HEK293T (cell line): Measurements from ENCODE around the gene ITGA11.

ENCODE experiments used
- BHLHE40 ChIP-seq: fragments of 450-650 bp; IDR thresholded peaks from 2 replicates; pipeline ENCODE4 v1.6.1; 2016; ENCODE audit warnings: mild to moderate bottlenecking, moderate library complexity, borderline replicate concordance
- CTBP1 ChIP-seq: fragments of 450-650 bp; IDR thresholded peaks from 2 replicates; pipeline ENCODE4 v1.6.1; 2016; ENCODE audit warnings: borderline replicate concordance
- ELF4 ChIP-seq: fragments of 450-650 bp; IDR thresholded peaks from 2 replicates; pipeline ENCODE4 v1.6.1; 2017; ENCODE audit warnings: antibody characterized with exemption
- FOXK2 ChIP-seq: fragments of 450-650 bp; IDR thresholded peaks from 2 replicates; pipeline ENCODE4 v1.6.1; 2016; ENCODE audit warnings: mild to moderate bottlenecking
- FOXM1 ChIP-seq: fragments of 450-650 bp; IDR thresholded peaks from 2 replicates; pipeline ENCODE4 v1.6.1; 2017; ENCODE audit warnings: mild to moderate bottlenecking, borderline replicate concordance
- HDGF ChIP-seq: fragments of 450-650 bp; IDR thresholded peaks from 2 replicates; pipeline ENCODE4 v1.6.1; 2017; ENCODE audit warnings: antibody characterized with exemption, borderline replicate concordance
- LEF1 ChIP-seq: fragments of 450-650 bp; IDR thresholded peaks from 2 replicates; pipeline ENCODE4 v1.6.1; 2017; ENCODE audit warnings: mild to moderate bottlenecking, borderline replicate concordance
- NFRKB ChIP-seq: fragments of 450-650 bp; IDR thresholded peaks from 2 replicates; pipeline ENCODE4 v1.6.1; 2016; ENCODE audit warnings: mild to moderate bottlenecking, moderate library complexity
- SP1 ChIP-seq: fragments of 450-650 bp; IDR thresholded peaks from 2 replicates; pipeline ENCODE4 v1.6.1; 2017
- SUZ12 ChIP-seq: fragments of 450-650 bp; IDR thresholded peaks from 2 replicates; pipeline ENCODE4 v1.6.1; 2016; ENCODE audit warnings: mild to moderate bottlenecking
- TARDBP ChIP-seq: fragments of 450-650 bp; IDR thresholded peaks from 2 replicates; pipeline ENCODE4 v1.6.1; 2016
- ZNF384 ChIP-seq: fragments of 450-650 bp; IDR thresholded peaks from 2 replicates; pipeline ENCODE4 v1.6.1; 2016
- TF ChIP-seq, protein P1 (sequence below): fragments of 450-650 bp; IDR thresholded peaks from 2 replicates; pipeline ENCODE4 v1.6.1; 2016

GRCh38 chr15:68292157-68292781 is 139.7 kb downstream of the ITGA11 start:
- TF ChIP-seq NFRKB (no peak), ELF4 (no peak), BHLHE40 (no peak), SUZ12 (no peak), FOXM1 (no peak), FOXK2 (no peak), SP1 (no peak), ZNF384 (no peak), LEF1 (no peak), TARDBP (no peak), CTBP1 (no peak), HDGF (no peak)
- TF ChIP-seq, protein P1, sequence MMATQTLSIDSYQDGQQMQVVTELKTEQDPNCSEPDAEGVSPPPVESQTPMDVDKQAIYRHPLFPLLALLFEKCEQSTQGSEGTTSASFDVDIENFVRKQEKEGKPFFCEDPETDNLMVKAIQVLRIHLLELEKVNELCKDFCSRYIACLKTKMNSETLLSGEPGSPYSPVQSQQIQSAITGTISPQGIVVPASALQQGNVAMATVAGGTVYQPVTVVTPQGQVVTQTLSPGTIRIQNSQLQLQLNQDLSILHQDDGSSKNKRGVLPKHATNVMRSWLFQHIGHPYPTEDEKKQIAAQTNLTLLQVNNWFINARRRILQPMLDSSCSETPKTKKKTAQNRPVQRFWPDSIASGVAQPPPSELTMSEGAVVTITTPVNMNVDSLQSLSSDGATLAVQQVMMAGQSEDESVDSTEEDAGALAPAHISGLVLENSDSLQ, result no peak
